ENCODE measurements around the gene PCDH1. TPM values are rescaled to one million over a fixed set of nuclear protein-coding genes. Genes with fewer than 3 reads are reported as not detected.

PCDH1 gene
- total RNA-seq, 1 experiment from 2014 or later, result 127 TPM

DNA sequence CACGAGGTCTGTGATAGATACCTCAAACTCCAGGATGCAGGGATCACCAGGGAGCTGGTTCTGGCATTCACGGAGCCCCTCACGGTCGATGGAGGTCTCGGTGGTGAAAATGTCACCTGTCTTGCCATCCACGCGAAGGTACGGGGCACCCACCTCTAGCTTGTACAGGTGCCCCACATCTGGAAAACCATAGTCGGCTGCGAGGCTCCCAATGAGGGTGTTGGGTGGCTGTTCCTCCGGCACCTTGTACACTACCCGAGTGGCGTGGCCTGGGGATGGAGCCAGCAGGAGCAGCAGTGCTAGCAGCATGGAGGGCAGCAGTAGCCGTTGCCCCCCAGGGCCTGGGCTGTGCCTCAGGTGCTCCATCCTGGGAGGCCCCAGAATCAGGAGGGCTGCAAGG, 9.2 kb downstream of the PCDH1 start:
- Histone ChIP-seq H3K23ac (ENCODE audit: insufficient read length, low read depth, low read length) (no peak overlapping the region), H3K27ac (ENCODE audit: insufficient read length, low read depth, low read length) (no peak overlapping the region), H3K9ac (ENCODE audit: extremely low read depth, insufficient read length, low read length) (no peak overlapping the region), H2BK20ac (ENCODE audit: low read depth, low read length, poor library complexity, severe bottlenecking) (no peak overlapping the region), H4K8ac (replicated peaks; ENCODE audit: insufficient read length, low read depth, low read length) (no peak overlapping the region), H2BK12ac (ENCODE audit: insufficient read length, low read depth, low read length) (no peak overlapping the region), H3T11ph (ENCODE audit: low read length) (no peak overlapping the region), H3K27me3 (ENCODE audit: insufficient read depth, low read length) (no peaks in the 10 kb centered on the region), H3K4ac (ENCODE audit: low read depth, low read length) (no peak overlapping the region), H3K23me2 (ENCODE audit: insufficient read length, low read depth, low read length, poor library complexity, severe bottlenecking) (no peaks in the 10 kb centered on the region), H3K18ac (ENCODE audit: insufficient read length, low read depth, low read length) (no peak overlapping the region), H2BK15ac (ENCODE audit: low read depth, low read length) (no peak overlapping the region), H4K20me1 (ENCODE audit: control insufficient read depth, insufficient read depth, insufficient read length) (peaks cover 2% of the 10 kb centered on the region), H3K4me2 (ENCODE audit: insufficient read depth, insufficient read length, low read length) (no peak overlapping the region), H2AK5ac (ENCODE audit: insufficient read length, low read length) (no peak overlapping the region), H2AFZ (ENCODE audit: low read length) (no peak overlapping the region), H4K91ac (ENCODE audit: insufficient read length, low read depth, low read length) (no peak overlapping the region), H2BK5ac (ENCODE audit: insufficient read length, low read length) (no peak overlapping the region), H3K9me3 (ENCODE audit: control insufficient read depth, low read depth, low read length) (no peaks in the 10 kb centered on the region), H2BK120ac (ENCODE audit: low read depth, low read length, poor library complexity, severe bottlenecking) (no peak overlapping the region), H3K4me1 (ENCODE audit: insufficient read depth, low read length) (peaks cover 14% of the 10 kb centered on the region), H3K79me2 (ENCODE audit: insufficient read depth, low read length) (peaks cover 29% of the 10 kb centered on the region; the same call in 1 of the 2 replicates), H3K79me1 (ENCODE audit: insufficient read depth, low read depth, low read length, poor library complexity, severe bottlenecking) (peaks cover 11% of the 10 kb centered on the region), H3K14ac (ENCODE audit: insufficient read depth, low read length) (no peak overlapping the region), H4K5ac (ENCODE audit: insufficient read length, low read depth, low read length) (no peak overlapping the region), H3K56ac (ENCODE audit: insufficient read length, low read depth, low read length) (no peak overlapping the region)
- peak overlapping the region in 2 of 3 experiments; percentile 33 to 45; a peak in 2 of 7 replicates for H3K27ac Mint-ChIP-seq
- TF ChIP-seq, protein P1, sequence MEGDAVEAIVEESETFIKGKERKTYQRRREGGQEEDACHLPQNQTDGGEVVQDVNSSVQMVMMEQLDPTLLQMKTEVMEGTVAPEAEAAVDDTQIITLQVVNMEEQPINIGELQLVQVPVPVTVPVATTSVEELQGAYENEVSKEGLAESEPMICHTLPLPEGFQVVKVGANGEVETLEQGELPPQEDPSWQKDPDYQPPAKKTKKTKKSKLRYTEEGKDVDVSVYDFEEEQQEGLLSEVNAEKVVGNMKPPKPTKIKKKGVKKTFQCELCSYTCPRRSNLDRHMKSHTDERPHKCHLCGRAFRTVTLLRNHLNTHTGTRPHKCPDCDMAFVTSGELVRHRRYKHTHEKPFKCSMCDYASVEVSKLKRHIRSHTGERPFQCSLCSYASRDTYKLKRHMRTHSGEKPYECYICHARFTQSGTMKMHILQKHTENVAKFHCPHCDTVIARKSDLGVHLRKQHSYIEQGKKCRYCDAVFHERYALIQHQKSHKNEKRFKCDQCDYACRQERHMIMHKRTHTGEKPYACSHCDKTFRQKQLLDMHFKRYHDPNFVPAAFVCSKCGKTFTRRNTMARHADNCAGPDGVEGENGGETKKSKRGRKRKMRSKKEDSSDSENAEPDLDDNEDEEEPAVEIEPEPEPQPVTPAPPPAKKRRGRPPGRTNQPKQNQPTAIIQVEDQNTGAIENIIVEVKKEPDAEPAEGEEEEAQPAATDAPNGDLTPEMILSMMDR (conservative IDR thresholded peaks at IDR 0.05), result no peak
- H3K9me3 Mint-ChIP-seq, result no peaks in the 10 kb centered on the region
- peaks cover 41 to 45% of the 10 kb centered on the region in 2 experiments for H3K4me1 Mint-ChIP-seq
- no peak overlapping the region for H3K4me3 Mint-ChIP-seq
- WGBS (ENCODE audit: extremely low coverage, insufficient read length, low lambda C conversion rate), result no CpG with 5 or more reads among the region's 14 CpGs
- H3K36me3 Mint-ChIP-seq (ENCODE audit: insufficient read depth in 1 of 3, low read depth in 3 of 3), result peaks cover 61% of the 10 kb centered on the region in 3 experiments; a peak in 6 of 7 replicates
- peak; percentile 18 for DNase-seq
- no peaks in the 10 kb centered on the region for H3K27me3 Mint-ChIP-seq (ENCODE audit: low read depth)

Measured in H9 (cell line).